ENCODE results near the gene AK4.
"Not testable (repeated sequence)": the region's sequence is repeated elsewhere in the genome, so short reads cannot be mapped to it uniquely, and the experiment has no call there.

The AK4 gene

DNA sequence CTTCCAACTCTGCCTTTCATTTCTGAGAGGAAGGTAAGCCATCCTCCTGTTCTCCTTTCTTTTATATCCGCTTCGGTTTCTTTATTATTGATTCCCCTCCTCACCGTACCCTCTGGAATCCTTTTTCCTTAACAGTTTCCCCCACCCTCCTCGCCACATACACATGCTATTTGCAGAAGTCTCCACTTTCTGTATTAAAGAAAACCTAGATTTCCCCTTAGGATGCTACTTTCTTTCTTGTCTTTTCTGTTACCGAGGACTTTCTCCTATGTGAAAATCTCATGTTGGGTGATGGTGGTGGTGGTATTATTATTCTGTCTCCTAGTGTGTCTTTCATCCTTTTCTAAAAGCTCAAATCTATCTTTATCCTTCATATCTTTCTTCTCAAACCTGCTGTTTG lies 62.3 kb downstream of the AK4 start:
- DNase-seq (ENCODE audit: low spot score) (no peak), FAIRE-seq (no peak)

- DNase-seq (ENCODE audit: low spot score) (no peak), FAIRE-seq (no peak)
These were observed 63.3 kb downstream of the AK4 start for GRCh38 chr1:65211331-65211730.

- FAIRE-seq (no peak), DNase-seq (ENCODE audit: low spot score) (no peak)
These were observed 65.4 kb downstream of the AK4 start for GRCh38 chr1:65213271-65214023.

GRCh38 chr1:65214340-65215027 lies 66.5 kb downstream of the AK4 start:
- FAIRE-seq (no peak), DNase-seq (ENCODE audit: low spot score) (no peak)

- no peak for FAIRE-seq
- no peak for DNase-seq (ENCODE audit: low spot score)
These were observed 69.0 kb downstream of the AK4 start for GRCh38 chr1:65216989-65217388.

GRCh38 chr1:65221638-65222339 lies 73.8 kb downstream of the AK4 start:
- FAIRE-seq (no peak), DNase-seq (ENCODE audit: low spot score) (no peak)

- FAIRE-seq (no peak), DNase-seq (ENCODE audit: low spot score) (no peak)
These were observed 74.4 kb downstream of the AK4 start for GRCh38 chr1:65222340-65222940.

DNA sequence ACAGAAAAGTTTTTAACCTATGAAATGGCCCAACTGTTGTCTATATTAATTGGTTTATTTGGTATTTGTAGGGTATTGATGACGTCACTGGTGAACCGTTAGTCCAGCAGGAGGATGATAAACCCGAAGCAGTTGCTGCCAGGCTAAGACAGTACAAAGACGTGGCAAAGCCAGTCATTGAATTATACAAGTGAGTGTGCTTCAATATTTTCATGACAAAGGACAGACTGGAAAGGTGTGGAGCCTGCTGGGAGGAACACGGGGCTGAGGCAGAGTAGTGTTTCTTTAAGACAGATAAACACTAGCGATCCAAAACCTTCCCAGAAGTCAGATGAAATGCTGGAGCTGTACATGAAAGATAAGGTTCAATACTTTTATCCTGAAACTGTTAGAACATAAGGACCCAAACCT lies 76.7 kb downstream of the AK4 start:
- FAIRE-seq (no peak), DNase-seq (ENCODE audit: low spot score) (no peak)

- no peak for FAIRE-seq
- DNase-seq (ENCODE audit: low spot score) = no peak
These were observed 77.2 kb downstream of the AK4 start for GRCh38 chr1:65225179-65225578.

DNA sequence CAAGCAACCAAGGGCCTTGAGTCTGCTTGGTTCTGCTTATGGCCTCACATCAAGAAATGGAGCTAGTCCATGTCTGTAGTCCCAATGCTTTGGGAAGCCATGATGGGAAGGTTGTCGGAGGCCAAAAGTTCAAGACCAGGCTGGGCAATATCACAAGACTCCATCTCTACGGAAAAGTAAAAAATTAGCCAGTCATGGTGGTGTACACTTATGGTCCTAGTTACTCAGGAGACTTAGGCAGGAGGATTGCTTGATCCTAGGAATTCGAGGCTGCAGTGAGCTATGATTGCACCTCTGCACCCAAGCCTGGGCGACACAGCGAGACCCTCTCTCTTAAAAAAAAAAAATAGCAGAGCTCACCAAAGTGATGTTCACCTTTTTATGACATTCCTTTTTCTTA lies 81.2 kb downstream of the AK4 start:
- DNase-seq (ENCODE audit: low spot score) = no peak
- FAIRE-seq = no peak

GRCh38 chr1:65229754-65230339 lies 81.8 kb downstream of the AK4 start:
- DNase-seq (ENCODE audit: low spot score) (no peak), FAIRE-seq (no peak)

DNA sequence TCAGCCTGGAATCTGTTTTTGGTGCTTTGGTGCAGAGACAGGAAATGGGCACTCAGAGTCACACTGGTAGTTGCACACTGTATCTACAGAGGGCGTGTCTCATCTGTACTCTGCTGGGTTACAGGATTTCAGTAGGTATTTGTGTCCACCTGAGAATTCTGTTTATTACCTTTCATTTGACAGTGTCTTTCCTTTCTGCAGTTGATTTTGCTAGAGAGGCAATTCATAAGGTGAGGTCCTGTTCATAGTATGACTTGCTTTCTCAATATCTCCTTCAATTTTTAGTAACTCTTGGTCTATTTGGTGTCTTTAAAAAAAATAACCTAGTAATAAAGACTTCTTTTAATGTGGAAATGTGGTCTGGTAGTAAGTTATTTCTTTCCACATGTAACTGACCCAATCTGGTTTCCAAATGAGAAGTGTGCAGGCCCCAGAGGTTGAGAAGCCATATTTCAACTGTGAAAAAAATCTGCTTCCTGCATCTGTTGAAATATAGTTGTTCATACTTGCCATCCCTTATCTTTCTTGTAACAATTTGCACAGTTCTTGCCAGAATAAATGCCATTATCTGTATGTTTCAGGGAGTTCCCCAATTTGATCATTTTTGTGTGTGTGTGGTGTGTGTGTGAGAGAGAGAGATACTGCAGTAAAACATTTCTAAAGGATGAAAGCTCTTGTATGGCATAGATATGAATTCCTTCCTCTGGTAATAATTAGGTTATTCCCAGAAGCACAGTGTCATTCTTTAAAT lies 82.9 kb downstream of the AK4 start:
- FAIRE-seq = no peak
- DNase-seq (ENCODE audit: low spot score) = no peak

GRCh38 chr1:65231718-65232330 lies 83.8 kb downstream of the AK4 start:
- no peak for DNase-seq (ENCODE audit: low spot score)

DNA sequence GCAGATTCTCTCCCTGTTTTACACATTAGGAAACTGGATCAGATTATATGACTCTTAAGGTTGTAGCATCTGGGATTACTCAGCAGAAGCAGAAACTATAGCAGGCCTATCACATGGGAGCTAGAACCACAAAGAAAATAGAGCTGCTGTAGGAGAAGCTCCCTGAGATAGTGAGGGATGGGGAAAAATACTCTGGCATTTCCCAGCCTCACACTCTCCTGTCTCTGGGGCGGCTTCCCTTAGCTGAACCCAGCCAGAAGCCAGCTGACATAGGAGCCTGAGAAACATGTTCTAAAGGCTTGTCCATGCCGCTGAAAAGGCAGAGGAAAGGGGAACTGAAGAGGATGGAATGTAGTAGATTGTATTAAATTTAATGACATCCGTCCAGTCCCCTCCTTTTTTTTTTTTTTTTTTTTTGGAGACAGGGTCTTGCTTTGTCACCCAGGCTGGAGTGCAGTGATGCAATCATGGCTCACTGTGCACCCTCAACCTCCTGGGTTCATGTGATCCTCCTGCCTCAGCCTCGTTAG lies 84.5 kb downstream of the AK4 start:
- no peak for DNase-seq (ENCODE audit: low spot score)
- FAIRE-seq = no peak

More at GRCh38 chr1:65231718-65232330, 83.8 kb downstream of the AK4 start:
- no peak for FAIRE-seq

GRCh38 chr1:65233782-65234181 lies 85.8 kb downstream of the AK4 start:
- FAIRE-seq = no peak
- no peak for DNase-seq (ENCODE audit: low spot score)

DNA sequence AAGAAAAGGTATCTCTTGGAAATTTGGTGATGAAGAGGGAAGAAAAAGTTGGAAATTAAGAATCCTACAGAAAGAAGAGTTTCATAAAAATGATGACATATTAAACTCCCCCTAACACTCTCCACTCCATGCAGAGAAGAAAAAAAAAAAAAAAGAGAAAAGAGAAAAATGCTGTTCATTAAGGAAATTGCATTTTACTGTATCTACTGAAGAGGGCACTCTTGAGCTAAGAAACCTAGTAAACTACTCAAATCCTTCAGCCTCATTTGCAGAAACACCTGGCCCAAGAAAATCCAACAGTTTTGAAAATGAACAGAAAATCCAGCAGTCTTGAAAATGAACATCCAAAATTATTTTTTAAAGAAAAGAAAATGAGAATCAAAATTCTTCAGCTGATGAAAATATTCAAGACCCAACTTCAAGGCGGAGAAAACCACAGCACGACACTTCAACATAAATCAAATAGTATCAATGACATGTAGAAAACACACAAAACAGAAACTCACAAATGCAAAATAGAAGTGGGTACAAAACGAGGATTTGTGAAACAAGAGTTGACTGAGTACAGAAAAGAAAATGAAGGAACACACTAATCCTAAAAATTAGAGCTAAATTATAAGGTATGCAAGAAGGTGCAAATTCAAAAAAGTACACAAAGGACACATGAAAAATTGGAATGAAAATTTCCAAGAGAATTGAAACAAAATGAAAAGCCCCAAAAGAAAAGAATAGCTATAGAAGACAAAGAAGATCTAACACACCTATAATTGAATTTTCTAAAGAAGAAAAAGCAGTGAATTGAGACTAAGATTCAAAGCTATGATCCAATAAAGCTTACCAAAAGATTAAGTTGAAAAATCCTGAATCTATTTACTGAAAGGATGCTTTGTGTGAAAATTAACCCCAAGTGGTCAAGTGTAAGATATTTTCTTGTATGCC lies 88.1 kb downstream of the AK4 start:
- FAIRE-seq (no peak), DNase-seq (ENCODE audit: low spot score) (peak; percentile 17)

DNA sequence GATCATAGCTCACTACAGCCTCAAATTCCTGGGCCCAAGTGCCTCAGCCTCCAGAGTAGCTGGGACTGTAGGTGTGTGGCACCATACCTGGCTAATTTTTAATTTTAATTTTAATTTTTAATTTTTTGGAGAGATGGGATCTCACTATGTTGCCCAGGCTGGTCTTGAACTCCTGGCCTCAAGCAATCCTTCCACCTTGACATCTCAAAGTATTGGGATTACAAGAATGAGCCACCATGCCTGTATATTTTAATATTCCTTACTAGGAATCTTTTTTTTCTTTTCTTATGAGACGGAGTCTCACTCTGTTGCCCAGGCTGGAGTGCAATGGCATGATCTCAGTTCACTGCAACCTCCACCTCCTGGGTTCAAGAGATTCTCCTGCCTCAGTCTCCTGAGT lies 89.1 kb downstream of the AK4 start:
- not testable (repeated sequence) for DNase-seq (ENCODE audit: low spot score); FAIRE-seq

DNA sequence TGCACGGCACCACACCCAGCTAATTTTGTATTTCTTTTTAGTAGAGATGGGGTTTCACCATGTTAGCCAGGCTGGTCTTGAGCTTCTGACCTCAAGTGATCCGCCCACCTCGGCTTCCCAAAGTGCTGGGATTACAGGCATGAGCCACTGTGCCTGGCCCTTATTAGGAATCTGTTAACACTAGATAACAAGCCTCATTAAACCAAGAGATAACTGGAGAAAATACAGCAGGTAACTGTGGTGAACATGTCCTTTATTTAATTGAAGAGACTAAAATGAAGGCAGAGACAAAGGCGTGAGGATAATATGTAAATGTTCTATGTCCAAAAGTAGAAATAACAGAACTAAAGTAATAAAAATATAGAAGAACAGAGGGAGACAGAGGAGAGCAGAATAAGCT lies 89.5 kb downstream of the AK4 start:
- no peak for DNase-seq (ENCODE audit: low spot score)
- no peak for FAIRE-seq

- FAIRE-seq = no peak
- no peak for DNase-seq (ENCODE audit: low spot score)
These were observed 90.0 kb downstream of the AK4 start for GRCh38 chr1:65238010-65238409.

Measured in urothelium cell line (cell line).